ENCODE data around the gene CREB3L1.

The CREB3L1 gene

DNA sequence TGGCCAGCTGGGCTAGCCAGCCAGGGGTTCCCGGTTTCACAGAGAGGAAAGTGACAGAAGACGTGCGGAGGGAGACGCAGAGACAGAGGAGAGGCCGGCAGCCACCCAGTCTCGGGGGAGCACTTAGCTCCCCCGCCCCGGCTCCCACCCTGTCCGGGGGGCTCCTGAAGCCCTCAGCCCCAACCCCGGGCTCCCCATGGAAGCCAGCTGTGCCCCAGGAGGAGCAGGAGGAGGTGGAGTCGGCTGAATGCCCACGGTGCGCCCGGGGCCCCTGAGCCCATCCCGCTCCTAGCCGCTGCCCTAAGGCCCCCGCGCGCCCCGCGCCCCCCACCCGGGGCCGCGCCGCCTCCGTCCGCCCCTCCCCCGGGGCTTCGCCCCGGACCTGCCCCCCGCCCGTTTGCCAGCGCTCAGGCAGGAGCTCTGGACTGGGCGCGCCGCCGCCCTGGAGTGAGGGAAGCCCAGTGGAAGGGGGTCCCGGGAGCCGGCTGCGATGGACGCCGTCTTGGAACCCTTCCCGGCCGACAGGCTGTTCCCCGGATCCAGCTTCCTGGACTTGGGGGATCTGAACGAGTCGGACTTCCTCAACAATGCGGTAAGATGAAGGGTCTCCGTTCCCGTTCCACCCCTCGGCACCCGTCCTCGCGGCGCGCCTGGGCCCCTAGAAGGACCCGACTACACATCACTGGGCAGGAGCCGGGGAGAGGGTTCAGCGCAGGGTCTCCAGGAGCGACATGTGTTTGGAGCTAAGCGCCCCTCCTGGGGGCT, at the start of gene CREB3L1:
TSS of gene CREB3L1 (plus strand) at position 41 of the 765 bp plus-strand sequence. CDS start at position 491, 450 bp downstream.
- no peak for DNase-seq
- in situ Hi-C loops (cut with HindIII; ENCODE audit: low pct_ligation_motif_present, low pct_unique_long_range_greater_than_20kb, low sequenced_read_pairs) = no loop called here

DNA sequence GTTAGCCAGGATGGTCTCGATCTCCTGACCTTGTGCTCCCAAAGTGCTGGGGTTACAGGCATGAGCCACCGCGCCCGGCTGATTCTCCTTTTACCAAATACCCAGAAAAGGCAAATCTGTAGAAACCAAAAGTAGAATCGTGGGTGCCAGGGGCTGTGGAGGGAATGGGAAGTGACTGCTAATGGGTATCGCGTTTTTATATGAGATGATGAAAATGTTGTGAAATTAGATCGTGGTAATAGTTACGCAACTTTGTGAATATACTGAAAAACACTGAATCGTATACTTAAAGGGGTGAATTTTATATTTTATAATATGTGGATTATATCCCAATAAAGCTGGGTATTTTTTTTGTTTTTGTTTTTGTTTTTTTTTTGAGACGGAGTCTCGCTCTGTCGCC, 48.2 kb upstream of the CREB3L1 start:
- in situ Hi-C loops (cut with HindIII; ENCODE audit: low pct_ligation_motif_present, low pct_unique_long_range_greater_than_20kb, low sequenced_read_pairs) = no loop called here
- no peak for DNase-seq

DNA sequence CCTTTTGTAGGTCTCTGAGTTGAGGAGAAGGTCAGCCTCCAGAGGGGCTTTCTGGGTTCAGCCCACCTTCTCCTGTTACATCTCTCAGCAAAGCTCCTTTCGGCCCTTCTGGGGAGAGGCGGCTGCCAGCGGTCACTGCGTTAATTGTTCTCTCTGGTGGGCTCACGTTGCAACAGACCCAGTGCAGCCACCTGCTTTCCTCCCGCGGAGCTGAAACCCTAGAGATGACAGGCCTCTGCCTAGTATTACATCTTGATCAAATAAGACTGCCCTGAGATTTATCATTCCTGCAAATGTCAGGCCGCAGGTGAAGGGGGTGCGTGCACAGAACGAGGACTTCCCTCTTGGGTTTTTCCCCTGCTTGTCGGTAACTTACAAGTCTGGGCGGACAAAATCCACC, 43.2 kb upstream of the CREB3L1 start:
- in situ Hi-C loops (cut with HindIII; ENCODE audit: low pct_ligation_motif_present, low pct_unique_long_range_greater_than_20kb, low sequenced_read_pairs) = no loop called here
- DNase-seq = no peak

- no peak for DNase-seq
- in situ Hi-C loops (cut with HindIII; ENCODE audit: low pct_ligation_motif_present, low pct_unique_long_range_greater_than_20kb, low sequenced_read_pairs) = no loop called here
These were observed 41.4 kb upstream of the CREB3L1 start for GRCh38 chr11:46235777-46236688.

DNA sequence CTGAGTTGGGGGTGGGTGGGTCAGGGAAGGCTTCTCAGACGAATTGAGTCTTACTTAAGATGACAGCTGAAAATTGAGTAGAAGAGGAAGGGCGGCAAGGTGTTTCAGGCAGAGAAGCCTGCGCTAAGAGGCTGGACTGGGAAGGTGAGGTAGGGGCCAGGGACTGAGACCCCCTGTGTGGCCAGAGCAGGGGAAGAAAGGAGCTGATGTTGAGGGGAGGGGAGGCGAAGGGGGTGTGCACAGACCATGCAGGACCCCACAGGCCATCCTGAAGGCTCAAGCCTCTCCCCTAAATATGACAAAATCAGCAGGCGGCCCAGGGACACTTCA, 40.6 kb upstream of the CREB3L1 start:
- no peak for DNase-seq
- in situ Hi-C loops (cut with HindIII; ENCODE audit: low pct_ligation_motif_present, low pct_unique_long_range_greater_than_20kb, low sequenced_read_pairs) = no loop called here

GRCh38 chr11:46237248-46238077, 40.0 kb upstream of the CREB3L1 start:
- peak; percentile 91 for DNase-seq
- in situ Hi-C loops (cut with HindIII; ENCODE audit: low pct_ligation_motif_present, low pct_unique_long_range_greater_than_20kb, low sequenced_read_pairs) = no loop called here

DNA sequence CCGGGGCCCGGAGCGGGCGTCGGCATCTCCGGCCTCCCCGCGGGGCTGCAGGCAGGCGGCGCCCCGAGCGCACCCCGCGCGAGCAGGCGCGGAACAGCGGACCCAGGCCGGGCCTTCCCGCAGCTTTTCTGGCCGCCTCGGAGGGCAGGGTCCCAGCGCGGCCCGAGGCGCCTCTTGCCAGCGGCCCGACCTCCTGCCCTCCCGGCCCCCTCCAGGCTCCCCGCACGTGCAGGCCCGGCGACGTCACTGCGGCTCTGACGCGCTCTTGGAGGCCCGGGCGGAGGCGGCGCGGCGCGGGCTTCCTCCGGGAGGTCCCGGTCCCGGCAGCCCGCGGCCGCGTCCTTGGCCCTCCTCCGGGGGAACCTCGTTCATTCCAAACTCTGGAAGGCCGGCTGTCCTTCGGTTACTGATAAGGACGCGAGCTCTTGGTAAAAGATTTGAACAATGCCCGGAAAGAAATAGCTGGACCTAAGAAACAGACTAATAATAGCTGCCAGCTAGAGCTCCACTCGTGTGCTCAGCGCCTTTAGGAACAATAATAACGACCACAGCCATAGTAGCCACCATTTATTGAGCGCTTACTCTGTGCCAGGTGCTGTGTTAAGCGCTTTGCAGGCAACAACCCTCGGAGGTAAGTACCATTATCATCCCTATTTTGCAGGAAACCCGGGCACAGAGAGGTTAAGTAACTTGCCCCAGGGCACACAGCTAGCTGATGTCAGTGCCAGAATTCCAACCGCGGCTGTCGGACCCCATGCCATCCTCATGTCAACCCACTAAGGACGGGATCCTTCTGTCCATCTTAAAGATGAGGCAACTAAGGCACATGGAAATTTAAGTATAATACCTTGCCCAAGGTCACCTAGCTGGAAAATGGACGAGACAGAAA, 39.1 kb upstream of the CREB3L1 start:
- peak; percentile 50 for DNase-seq
- in situ Hi-C loops (cut with HindIII; ENCODE audit: low pct_ligation_motif_present, low pct_unique_long_range_greater_than_20kb, low sequenced_read_pairs) = no loop called here

DNA sequence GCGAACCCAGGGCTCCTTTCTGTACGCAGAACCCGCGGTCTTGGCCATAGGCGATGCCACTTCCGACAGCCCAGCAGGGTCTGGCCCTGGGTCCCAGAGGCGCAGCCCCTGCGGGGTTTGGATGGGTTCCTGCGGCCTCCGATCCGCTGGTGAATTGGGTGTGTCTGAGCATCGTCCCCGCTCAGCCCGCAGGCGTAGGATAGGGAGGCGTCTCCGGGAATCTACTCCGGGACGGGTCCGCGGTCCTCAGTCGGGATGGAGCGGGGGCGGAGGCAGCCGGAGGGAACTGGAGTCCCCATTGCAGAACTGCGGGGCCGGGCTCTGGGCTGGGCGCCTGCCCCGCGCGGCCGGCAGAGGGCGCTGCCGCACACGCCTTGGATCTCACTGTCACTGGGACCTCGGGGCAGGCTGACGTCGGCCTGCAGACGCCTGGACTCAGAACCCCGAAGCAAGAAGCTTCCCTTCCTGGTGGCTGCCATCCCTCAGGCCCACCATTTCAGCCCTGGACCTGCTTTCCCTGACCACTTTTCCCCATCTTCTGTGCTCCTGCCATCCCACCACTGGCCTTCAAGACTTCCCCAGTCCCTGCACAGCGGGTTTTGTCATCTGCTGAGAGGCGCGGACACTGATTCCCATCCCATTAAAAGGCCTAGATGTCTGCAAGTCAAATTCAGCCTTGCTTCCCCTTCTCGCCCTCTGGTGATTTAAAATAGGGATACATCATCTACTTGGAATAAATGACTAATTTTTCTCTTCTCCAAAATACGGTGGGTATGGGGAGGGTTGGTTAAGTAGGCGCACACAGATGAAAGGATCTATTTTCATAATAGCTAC, 38.3 kb upstream of the CREB3L1 start:
- peak; percentile 80 for DNase-seq
- in situ Hi-C loops (cut with HindIII; ENCODE audit: low pct_ligation_motif_present, low pct_unique_long_range_greater_than_20kb, low sequenced_read_pairs) = no loop called here

DNA sequence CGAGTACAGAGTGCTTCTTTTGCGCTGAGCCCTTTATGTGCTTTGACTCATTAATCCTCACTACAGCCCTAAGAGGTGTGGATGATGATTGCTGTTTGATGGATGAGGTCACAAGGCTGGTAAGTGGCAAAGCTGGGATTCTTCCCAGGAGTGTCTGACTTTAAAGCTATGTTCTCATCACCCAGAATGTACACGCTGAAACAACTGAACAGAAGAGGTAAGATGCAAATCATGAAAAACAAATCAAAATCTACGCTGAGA, 37.7 kb upstream of the CREB3L1 start:
- no peak for DNase-seq
- in situ Hi-C loops (cut with HindIII; ENCODE audit: low pct_ligation_motif_present, low pct_unique_long_range_greater_than_20kb, low sequenced_read_pairs) = no loop called here

- no peak for DNase-seq
- in situ Hi-C loops (cut with HindIII; ENCODE audit: low pct_ligation_motif_present, low pct_unique_long_range_greater_than_20kb, low sequenced_read_pairs) = no loop called here
These were observed 37.1 kb upstream of the CREB3L1 start for GRCh38 chr11:46240371-46240770.

DNA sequence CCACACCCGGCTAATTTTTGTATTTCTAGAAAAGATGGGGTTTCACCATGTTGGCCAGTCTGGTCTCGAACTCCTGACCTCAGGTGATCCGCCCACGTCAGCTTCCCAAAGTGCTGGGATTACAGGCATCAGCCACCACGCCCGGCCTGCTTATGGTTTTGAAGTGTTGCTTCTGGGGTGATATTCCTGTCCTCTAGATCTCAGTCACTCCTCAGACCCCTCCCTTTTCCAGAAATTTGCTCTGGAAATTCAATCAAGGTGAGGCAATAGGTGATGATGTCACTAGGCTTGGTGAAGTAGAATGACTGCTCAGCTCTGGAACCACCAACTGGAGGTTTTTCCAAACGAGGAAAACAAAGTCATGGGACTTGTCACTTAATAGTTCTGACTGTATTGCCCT, 36.6 kb upstream of the CREB3L1 start:
- in situ Hi-C loops (cut with HindIII; ENCODE audit: low pct_ligation_motif_present, low pct_unique_long_range_greater_than_20kb, low sequenced_read_pairs) = no loop called here
- no peak for DNase-seq

DNA sequence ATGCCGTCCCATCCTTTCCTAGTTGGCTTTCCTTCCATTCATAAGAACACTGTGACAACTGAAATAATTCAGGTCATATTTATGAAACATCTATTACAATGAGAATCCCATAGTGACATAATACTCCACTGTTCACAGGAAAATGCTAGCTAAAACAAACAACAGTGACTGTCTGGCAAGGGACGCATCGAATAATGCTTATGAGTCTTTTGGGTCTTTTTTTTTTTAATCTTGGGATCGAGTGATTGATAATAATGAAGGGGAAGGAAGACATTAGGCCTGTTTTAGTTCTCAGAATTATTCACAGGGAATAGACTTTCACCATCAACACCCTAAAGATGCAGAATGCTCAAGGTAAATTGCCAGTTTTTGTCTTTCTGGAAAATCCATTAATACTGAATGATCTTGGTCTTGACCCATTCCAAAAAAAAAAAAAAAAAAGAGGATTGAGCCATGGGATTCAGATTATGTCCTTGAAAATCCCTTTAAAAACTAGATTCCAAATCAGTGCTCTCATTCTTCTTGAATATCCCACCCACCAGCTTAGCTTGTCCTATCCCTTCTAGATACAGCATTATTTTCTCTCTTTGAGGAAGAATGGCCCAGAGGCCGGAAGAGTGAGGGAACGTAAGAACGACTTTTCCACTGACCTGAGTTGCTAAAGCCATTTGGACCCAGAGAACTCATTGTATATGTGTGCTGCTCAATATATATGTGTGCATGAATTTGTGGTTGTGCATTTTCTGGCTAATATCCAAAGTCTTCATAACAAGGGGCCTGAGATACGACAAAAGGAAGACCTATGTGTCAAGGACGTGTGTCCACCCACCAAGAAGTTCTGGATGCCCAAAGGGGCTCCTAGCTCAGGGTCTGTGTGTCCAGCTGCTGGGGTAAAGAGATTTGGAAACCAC, 35.2 kb upstream of the CREB3L1 start:
- in situ Hi-C loops (cut with HindIII; ENCODE audit: low pct_ligation_motif_present, low pct_unique_long_range_greater_than_20kb, low sequenced_read_pairs) = no loop called here

DNA sequence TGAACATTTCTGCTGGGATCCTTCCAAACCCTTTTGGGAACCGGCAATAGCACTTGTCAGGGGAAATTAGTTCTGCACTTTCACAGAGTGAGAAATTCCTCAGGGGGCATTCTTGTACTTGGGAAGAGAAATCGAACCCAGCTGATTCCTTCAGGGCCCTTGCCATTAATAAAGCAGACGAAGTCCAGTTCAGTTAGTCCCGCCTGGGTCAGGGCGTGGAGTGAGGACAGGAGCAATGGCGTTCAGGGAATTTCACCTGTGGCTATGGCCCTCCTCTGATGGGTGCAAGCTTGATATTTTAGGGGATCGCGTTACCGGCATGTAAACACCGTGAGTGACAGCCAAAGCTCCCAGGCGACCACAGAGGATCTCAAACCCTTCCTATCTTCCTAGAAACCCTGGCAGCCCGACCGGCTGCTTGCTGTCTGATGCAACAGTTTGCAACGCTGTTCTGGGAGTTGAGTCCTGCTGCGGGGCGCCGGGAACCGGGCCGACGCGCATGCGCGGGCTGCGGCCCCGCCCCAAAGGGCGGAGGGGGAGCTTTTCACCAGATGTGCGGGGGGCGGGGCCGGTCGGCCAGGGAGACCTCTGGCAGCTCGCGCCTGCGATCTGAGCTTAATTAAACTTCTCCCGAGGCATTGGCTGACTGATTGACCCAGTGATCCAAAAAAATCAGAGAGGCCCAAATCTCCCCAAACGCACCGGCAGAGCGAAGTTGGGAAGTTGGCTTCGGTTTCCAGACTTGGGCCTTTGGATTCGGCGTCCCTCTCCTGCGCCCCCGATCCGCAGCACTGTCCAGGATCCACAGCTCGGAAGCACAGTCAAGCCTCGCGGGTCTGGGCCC, 34.3 kb upstream of the CREB3L1 start:
- in situ Hi-C loops (cut with HindIII; ENCODE audit: low pct_ligation_motif_present, low pct_unique_long_range_greater_than_20kb, low sequenced_read_pairs) = no loop called here
- DNase-seq = peak; percentile 92

More for the DNA sequence above, 35.2 kb upstream of the CREB3L1 start:
- peak; percentile 14 for DNase-seq

- in situ Hi-C loops (cut with HindIII; ENCODE audit: low pct_ligation_motif_present, low pct_unique_long_range_greater_than_20kb, low sequenced_read_pairs) = no loop called here
- DNase-seq = no peak
These were observed 33.7 kb upstream of the CREB3L1 start for GRCh38 chr11:46243796-46244109.

GRCh38 chr11:46246521-46246920, 30.9 kb upstream of the CREB3L1 start:
- in situ Hi-C loops (cut with HindIII; ENCODE audit: low pct_ligation_motif_present, low pct_unique_long_range_greater_than_20kb, low sequenced_read_pairs) = no loop called here
- DNase-seq = no peak

DNA sequence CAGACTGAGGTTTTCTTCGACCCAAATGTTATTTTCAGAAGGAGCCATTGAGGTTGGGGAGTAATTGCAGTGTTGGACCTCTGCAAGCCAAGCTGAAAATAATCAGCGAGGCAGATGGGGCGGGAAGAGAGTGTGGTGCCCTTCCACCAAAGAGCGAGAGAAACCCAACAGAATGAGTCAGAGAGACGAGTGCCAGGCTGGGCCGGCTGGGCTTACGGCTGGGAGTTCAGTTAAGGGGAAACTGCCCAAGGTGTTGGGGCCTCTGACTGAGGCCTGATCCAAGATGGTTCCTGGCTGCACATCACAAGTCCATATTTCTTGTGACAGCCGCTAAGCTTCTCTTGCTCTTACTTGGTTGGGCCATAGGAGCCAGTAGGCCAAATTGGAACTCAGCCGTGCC, 30.4 kb upstream of the CREB3L1 start:
- peak; percentile 18 for DNase-seq
- in situ Hi-C loops (cut with HindIII; ENCODE audit: low pct_ligation_motif_present, low pct_unique_long_range_greater_than_20kb, low sequenced_read_pairs) = no loop called here
